Stimulated activated naive CD8-positive, alpha-beta T cell treated with anti-CD3 and anti-CD28 coated beads, Interleukin-15, amount 100 ng/mL, for 72 hours (primary cell): ENCODE results near the gene APOBEC3A.

Source experiments
- ATAC-seq: fragments of 150-1000 bp; cut with Tn5 transposase; 2 replicates; pipeline ENCODE4 v1.10.0; 2021; ENCODE audit warnings: mild to moderate bottlenecking, moderate library complexity
- DNase-seq, 2 donors: peaks; one replicate each; pipeline ENCODE4 v3.0.0; 2021 to 2022
- H3K27ac Mint-ChIP-seq, 2 donors: one replicate each; pipeline ENCODE4 v1.8.0; 2022; ENCODE audit warnings: mild to moderate bottlenecking in 2 of 2, mixed read lengths in 2 of 2, moderate library complexity in 2 of 2
- H3K27me3 Mint-ChIP-seq: one replicate; pipeline ENCODE4 v1.8.0; 2022; ENCODE audit warnings: mixed read lengths
- H3K4me1 Mint-ChIP-seq: one replicate; pipeline ENCODE4 v1.8.0; 2022; ENCODE audit warnings: mild to moderate bottlenecking, mixed read lengths
- H3K4me3 Mint-ChIP-seq, 2 donors: one replicate each; pipeline ENCODE4 v1.8.0; 2022; ENCODE audit warnings: mild to moderate bottlenecking in 2 of 2, mixed read lengths in 2 of 2, moderate library complexity in 1 of 2
- H3K9me3 Mint-ChIP-seq, 2 donors: one replicate each; pipeline ENCODE4 v1.8.0; 2022; ENCODE audit warnings: mixed read lengths in 2 of 2

Gene APOBEC3A

DNA sequence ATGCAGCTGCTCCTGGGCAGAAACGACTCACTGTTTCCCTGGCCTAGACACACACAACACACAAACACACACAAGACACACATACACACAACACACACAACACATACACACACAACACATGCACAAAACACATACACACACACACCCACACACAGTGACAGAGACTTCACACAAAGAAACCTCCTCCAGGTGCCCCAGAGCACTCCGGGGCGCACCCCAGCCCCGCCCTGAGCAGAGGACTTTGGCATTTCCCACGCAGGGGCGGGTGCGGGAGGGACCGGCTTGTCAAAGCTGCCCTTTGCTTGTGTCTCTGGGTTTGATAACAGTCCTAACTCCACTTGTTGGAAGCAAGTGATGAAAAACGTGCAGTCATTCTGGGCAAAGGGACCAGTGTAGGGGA is 6.5 kb downstream of the APOBEC3A start:
- DNase-seq (no peak), ATAC-seq (no peak)
- no peak overlapping the region for H3K4me3 Mint-ChIP-seq
- H3K27ac Mint-ChIP-seq: peak overlapping the region in 1 of 2 donors; percentile 28
- H3K27me3 Mint-ChIP-seq: peaks cover 54% of the 10 kb centered on the region
- H3K9me3 Mint-ChIP-seq: no peaks in the 10 kb centered on the region
- H3K4me1 Mint-ChIP-seq: peaks cover 13% of the 10 kb centered on the region

GRCh38 chr22:38964306-38964705 is 6.9 kb downstream of the APOBEC3A start:
- Mint-ChIP-seq H3K4me3 (no peak overlapping the region), H3K27me3 (peaks cover 54% of the 10 kb centered on the region), H3K9me3 (no peaks in the 10 kb centered on the region), H3K4me1 (peaks cover 12% of the 10 kb centered on the region), H3K27ac (no peak overlapping the region)
- ATAC-seq (no peak), DNase-seq (no peak)

- H3K4me1 Mint-ChIP-seq: peaks cover 6% of the 10 kb centered on the region
- peaks cover 53% of the 10 kb centered on the region for H3K27me3 Mint-ChIP-seq
- H3K4me3 Mint-ChIP-seq: no peak overlapping the region
- ATAC-seq: no peak
- no peak overlapping the region for H3K27ac Mint-ChIP-seq
- DNase-seq: no peak
- no peaks in the 10 kb centered on the region for H3K9me3 Mint-ChIP-seq
Observed at GRCh38 chr22:38964989-38965388, 7.6 kb downstream of the APOBEC3A start.

- Mint-ChIP-seq H3K9me3 (no peaks in the 10 kb centered on the region), H3K27ac (no peak overlapping the region), H3K27me3 (peaks cover 60% of the 10 kb centered on the region), H3K4me3 (no peak overlapping the region), H3K4me1 (peaks cover 6% of the 10 kb centered on the region)
- no peak for ATAC-seq
- DNase-seq: no peak
Observed at GRCh38 chr22:38965614-38966379, 8.4 kb downstream of the APOBEC3A start.

- Mint-ChIP-seq H3K9me3 (no peaks in the 10 kb centered on the region), H3K4me1 (peaks cover 6% of the 10 kb centered on the region), H3K4me3 (no peak overlapping the region), H3K27me3 (peaks cover 65% of the 10 kb centered on the region), H3K27ac (no peak overlapping the region)
- DNase-seq (no peak), ATAC-seq (no peak)
Observed at GRCh38 chr22:38966380-38966702, 8.9 kb downstream of the APOBEC3A start.

DNA sequence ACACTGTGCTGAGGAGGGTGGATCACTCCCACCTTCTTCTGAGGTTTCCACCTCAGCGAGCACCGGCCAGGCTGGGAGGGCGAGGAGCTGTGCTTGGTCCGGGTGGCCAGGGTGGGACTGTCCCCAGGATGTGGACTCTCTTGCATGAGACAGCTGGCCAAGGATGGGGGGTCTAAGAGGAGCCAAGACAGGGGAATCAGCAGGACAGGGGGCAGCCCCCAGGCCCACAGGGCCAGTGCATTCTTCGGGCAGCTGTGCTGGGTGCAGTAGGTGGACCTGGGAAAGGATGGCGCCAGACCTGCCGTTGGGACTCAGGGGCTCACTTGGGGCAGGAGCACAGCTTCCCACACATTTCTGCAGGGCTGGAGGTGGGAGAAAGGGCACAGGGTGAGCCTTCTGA is 9.5 kb downstream of the APOBEC3A start:
- ATAC-seq (no peak), DNase-seq (no peak)
- Mint-ChIP-seq H3K27ac (peak overlapping the region in 1 of 2 donors; percentile 5), H3K27me3 (peaks cover 71% of the 10 kb centered on the region), H3K9me3 (no peaks in the 10 kb centered on the region), H3K4me3 (no peak overlapping the region), H3K4me1 (peaks cover 6% of the 10 kb centered on the region)

DNA sequence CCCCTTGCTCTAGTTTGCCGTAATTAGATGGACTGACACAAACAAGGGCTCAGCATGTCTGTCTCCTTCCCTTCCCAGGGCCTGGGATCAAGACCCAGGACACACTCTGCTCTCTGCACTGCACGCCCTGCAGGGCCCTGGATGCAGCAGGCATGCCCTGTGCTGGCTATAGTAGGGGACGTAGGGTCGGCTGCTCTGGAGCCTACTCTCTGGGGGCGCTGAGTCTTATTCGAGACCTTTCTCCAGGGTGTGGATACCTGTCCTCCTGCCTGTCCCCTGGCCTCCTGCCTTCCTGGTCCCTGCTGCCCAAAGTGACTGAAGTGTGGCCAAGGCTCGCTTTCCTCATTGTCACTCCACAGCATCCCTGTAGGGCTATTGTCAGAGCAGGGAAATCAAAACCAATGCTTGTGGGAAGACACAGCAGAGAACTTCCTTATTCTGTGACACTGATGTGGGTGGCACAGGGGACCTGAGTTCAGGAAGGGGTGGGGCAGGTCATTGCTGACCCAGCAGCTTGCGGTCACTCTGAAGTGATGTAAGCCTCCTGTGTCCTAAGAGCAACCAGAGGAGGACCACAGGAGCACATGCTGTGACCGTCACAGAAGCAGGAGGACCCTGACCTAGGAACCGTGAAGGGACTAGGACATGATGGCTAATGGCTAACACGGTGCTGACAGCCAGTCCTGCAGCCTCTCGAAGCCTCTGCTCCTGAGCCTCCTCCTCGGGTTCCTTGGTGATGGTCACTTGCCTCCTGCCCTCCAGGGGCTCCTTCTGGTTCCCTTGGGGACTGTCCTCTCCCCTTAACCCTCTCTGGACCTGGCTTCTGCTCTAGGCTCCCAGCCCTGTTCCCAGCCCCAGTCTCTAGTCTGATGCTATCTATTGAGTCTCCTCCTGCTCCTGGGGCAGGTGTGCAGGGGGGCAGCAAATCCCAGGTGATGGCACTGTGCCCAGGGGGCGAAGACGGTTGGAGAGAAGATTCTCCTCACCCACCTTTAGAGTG is 10.3 kb downstream of the APOBEC3A start:
- Mint-ChIP-seq H3K4me3 (no peak overlapping the region), H3K27me3 (peaks cover 79% of the 10 kb centered on the region), H3K9me3 (no peaks in the 10 kb centered on the region), H3K4me1 (peaks cover 6% of the 10 kb centered on the region), H3K27ac (no peak overlapping the region)
- no peak for DNase-seq
- ATAC-seq: no peak

- H3K4me3 Mint-ChIP-seq: no peak overlapping the region
- ATAC-seq (no peak), DNase-seq (no peak)
- no peaks in the 10 kb centered on the region for H3K9me3 Mint-ChIP-seq
- H3K4me1 Mint-ChIP-seq: peaks cover 3% of the 10 kb centered on the region
- no peak overlapping the region for H3K27ac Mint-ChIP-seq
- H3K27me3 Mint-ChIP-seq: peaks cover 89% of the 10 kb centered on the region
Observed at GRCh38 chr22:38968801-38969200, 11.4 kb downstream of the APOBEC3A start.

GRCh38 chr22:38970551-38970950 is 13.1 kb downstream of the APOBEC3A start:
- Mint-ChIP-seq H3K9me3 (no peaks in the 10 kb centered on the region), H3K4me1 (no peaks in the 10 kb centered on the region), H3K4me3 (no peak overlapping the region), H3K27ac (no peak overlapping the region), H3K27me3 (peaks cover 94% of the 10 kb centered on the region)
- no peak for ATAC-seq
- no peak for DNase-seq

DNA sequence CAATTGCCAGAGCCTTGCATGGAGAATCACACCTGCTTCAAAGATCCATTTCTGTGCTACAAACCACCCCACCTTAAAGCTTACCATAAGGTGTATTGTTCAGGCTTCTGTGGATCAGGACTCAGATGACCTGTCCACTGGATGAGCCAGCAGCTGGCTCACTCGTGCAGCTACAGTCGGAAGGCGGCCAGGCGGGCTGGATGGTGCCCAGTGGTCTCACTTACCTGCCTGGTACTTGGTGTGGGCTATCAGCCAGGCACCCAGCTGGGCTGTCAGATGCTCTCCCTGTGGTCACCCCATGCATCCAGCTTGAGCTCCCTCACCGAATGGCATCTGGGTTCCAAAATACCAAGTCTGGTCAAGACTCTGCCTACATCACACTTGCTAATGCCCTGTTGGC is 13.8 kb downstream of the APOBEC3A start:
- ATAC-seq (no peak), DNase-seq (no peak)
- Mint-ChIP-seq H3K27me3 (peaks cover 87% of the 10 kb centered on the region), H3K27ac (no peak overlapping the region), H3K4me3 (no peak overlapping the region), H3K4me1 (no peaks in the 10 kb centered on the region), H3K9me3 (no peaks in the 10 kb centered on the region)

DNA sequence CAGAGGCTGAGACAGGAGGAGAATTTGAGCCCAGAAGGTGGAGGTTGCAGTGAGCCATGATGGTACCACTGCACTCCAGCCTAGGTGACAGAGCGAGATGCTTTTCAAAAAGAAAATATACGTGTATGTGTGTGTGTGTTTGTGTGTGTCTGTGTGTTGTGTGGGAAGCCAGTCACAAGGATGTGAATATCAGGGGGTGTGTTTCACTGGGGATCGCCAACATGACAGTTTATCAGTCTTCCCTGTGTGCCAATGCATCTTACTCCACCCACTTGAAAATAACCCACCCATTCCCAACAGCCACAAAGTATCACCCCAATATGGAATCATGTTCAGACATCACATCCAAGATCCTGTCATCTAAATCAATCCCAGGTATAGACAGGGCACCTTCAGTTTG is 14.4 kb downstream of the APOBEC3A start:
- peaks cover 83% of the 10 kb centered on the region for H3K27me3 Mint-ChIP-seq
- no peak overlapping the region for H3K27ac Mint-ChIP-seq
- ATAC-seq: no peak
- H3K4me3 Mint-ChIP-seq: no peak overlapping the region
- peaks cover 0 to 1% of the 10 kb centered on the region in 2 donors for H3K9me3 Mint-ChIP-seq
- H3K4me1 Mint-ChIP-seq: no peaks in the 10 kb centered on the region
- no peak for DNase-seq

- no peak overlapping the region for H3K4me3 Mint-ChIP-seq
- no peak overlapping the region for H3K27ac Mint-ChIP-seq
- no peaks in the 10 kb centered on the region for H3K4me1 Mint-ChIP-seq
- peaks cover 0 to 8% of the 10 kb centered on the region in 2 donors for H3K9me3 Mint-ChIP-seq
- H3K27me3 Mint-ChIP-seq: peaks cover 82% of the 10 kb centered on the region
- DNase-seq: no peak
- no peak for ATAC-seq
Observed at GRCh38 chr22:38972558-38972957, 15.1 kb downstream of the APOBEC3A start.

DNA sequence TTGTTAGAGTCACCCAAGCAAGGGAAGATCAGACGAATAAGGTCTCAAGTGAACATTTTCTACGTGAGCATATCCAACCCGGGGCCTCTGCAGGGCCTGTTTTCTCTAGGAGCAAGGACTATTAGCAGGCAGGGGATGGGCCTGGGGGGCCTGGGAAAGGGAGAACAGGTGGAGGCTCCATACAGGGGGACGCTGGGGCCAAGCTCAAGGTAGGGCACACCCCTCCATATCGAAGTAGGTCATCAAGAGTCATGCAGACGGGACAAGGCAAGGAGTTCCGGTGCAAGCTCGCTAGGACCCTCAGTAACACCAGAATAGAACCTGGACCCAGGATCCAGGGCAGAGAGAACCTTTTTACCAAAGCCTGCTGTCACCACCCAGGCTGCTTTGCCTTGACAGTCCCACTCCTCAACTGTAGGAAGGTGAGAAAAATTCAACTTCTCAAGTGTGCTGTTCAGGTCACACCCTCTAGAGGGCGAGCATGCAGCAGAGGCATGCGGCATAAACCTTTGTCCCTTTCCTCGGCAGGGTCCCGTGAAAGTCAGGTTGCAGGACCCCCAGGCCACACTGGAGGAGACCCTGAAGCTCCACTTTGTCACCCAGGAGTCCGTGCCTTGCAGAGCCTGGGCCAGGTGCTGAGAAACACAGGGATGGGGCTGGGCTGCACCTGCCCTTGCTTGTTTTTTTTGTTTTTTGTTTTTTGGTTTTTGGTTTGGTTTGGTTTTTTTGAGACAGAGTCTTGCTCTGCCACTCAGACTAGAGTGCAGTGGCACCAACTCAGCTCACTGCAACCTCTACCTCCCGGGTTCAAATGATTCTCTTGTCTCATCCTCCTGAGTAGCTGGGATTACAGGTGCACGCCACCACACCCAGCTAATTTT is 16.1 kb downstream of the APOBEC3A start:
- peak; percentile 76 for ATAC-seq
- Mint-ChIP-seq H3K27ac (no peak overlapping the region), H3K27me3 (peaks cover 77% of the 10 kb centered on the region), H3K4me1 (no peaks in the 10 kb centered on the region), H3K4me3 (no peak overlapping the region), H3K9me3 (peaks cover 0 to 8% of the 10 kb centered on the region in 2 donors)
- peak; percentile 39 to 51 for DNase-seq

GRCh38 chr22:38974170-38974825 is 16.9 kb downstream of the APOBEC3A start:
- ATAC-seq (no peak), DNase-seq (no peak)
- H3K27ac Mint-ChIP-seq: peak overlapping the region in 1 of 2 donors; percentile 37
- H3K4me3 Mint-ChIP-seq: no peak overlapping the region
- H3K27me3 Mint-ChIP-seq: peaks cover 74% of the 10 kb centered on the region
- peaks cover 0 to 8% of the 10 kb centered on the region in 2 donors for H3K9me3 Mint-ChIP-seq
- no peaks in the 10 kb centered on the region for H3K4me1 Mint-ChIP-seq

GRCh38 chr22:38974826-38975175 is 17.4 kb downstream of the APOBEC3A start:
- Mint-ChIP-seq H3K4me3 (no peak overlapping the region), H3K9me3 (peaks cover 0 to 8% of the 10 kb centered on the region in 2 donors), H3K4me1 (no peaks in the 10 kb centered on the region), H3K27me3 (peaks cover 69% of the 10 kb centered on the region), H3K27ac (no peak overlapping the region)
- ATAC-seq: no peak
- no peak for DNase-seq
